HG03103 (cell line): ENCODE data around the gene USP47.

Source experiments
- ATAC-seq: cut with Tn5 transposase; IDR thresholded peaks from one replicate; pipeline ENCODE4 v1.9.1; 2021; ENCODE audit warnings: low read depth; ENCODE audit not compliant: unreplicated experiment

The USP47 gene

DNA sequence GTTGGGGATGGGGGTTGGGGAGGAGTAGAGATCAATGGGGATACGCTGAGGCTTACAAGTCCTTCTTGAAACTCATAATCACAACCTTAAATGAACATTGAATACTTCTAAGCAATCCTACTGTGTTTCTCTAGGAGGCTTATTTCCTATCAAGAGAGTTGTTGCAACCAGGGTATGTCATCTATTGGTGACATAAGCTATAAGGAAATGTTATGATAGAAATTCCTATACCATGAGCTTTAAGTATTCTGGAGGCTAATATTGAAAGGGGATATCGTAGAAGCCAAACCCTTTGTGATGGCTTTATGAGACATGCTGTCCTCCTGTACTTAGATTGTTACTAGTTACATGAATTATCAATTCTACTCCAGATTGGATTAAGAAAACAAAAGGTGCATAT is 93.8 kb downstream of the USP47 start:
- no peak for ATAC-seq

DNA sequence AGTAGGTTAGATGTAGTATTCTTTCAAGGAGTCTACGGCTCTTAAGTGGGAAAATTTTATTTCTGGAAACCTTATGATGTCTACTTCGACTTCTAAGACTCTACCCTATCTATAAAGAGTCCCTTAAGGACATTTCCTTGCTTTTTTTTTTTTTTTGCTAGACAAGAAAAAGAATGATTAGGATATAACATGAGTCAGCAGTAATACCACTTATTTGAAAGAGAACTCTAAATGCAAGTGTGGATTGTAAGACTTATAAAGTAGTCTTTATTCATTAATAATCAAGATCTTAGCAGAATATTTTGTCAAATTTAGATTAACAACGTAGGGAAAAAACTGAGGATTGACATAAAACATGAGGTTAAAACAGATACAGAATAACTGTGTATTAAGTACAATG is 95.7 kb downstream of the USP47 start:
- ATAC-seq = no peak

DNA sequence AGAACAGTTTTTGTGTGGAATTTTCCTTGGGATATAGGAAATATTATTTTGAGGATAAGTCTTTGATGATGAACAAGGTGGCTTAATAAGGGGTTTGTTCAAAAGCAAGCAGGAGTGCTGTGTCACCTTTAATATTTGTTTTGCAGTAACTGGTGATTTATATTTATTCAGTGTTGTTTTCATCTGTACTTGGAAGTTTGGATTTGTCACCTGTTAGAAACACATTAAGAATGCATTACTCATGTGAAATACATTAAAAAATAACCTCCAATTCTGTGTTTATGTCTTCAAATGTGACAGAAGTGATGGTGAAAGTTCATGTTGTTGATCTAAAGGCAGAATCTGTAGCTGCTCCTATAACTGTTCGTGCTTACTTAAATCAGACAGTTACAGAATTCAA is 96.2 kb downstream of the USP47 start:
- no peak for ATAC-seq

DNA sequence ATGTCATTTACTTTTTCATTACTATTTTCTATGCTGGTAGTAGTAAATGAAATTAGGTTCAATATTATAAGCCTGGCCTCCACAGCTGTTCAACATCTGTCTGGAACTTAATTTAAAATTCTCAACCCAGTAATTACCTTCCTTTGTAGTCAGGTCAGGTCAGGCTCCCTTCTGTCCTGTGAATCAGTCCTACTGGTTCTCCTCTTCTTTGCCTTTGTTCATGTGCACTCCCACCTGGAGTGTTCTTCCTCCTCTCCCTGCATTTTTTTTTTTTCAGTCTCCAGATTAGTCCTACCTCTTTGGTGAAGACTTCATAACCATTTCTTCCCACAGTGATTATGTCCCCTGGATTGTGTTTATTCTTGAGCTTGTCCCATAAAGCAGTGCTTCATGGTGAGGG is 98.8 kb downstream of the USP47 start:
- ATAC-seq = no peak

DNA sequence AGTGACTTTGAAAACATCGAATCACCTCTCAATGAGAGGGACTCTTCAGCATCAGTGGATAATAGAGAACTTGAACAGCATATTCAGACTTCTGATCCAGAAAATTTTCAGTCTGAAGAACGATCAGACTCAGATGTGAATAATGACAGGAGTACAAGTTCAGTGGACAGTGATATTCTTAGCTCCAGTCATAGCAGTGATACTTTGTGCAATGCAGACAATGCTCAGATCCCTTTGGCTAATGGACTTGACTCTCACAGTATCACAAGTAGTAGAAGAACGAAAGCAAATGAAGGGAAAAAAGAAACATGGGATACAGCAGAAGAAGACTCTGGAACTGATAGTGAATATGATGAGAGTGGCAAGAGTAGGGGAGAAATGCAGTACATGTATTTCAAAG is 100.9 kb downstream of the USP47 start:
- no peak for ATAC-seq

DNA sequence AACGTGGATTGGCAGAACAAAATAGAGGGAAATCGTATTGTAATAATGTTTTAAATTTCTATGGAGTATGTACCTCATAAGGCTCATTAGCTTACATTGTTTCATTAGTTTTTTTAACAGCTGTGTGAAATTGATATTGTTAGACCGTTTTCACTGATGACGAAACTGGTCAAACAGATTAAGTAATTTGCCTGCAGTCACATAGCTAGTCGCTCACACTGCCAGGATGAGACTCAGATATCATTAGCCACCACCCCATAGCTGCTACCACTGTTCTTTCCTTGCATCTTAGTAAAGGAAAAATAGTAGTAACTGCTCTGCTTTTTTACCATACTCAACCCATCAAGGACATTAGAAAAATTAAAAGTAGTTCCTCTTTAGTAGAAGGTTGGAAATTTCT is 102.7 kb downstream of the USP47 start:
- no peak for ATAC-seq

DNA sequence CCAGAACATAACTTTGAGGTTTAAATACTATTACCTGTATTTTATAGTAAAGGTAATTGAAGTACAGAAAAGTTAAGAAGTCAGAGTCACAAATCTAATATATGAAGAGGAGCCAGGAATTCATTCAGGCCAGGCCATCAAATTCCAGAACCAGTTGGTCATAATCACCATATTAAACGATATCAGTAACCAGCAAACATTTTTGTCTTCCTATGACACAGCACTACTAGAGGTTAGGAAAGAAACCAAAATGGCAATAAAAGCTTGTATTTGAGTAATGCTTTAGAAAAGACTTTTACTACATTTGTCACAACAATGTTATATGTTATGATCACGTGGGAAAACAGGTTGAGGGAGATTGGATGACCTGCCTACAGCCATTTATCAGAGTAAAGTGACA is 104.4 kb downstream of the USP47 start:
- no peak for ATAC-seq

DNA sequence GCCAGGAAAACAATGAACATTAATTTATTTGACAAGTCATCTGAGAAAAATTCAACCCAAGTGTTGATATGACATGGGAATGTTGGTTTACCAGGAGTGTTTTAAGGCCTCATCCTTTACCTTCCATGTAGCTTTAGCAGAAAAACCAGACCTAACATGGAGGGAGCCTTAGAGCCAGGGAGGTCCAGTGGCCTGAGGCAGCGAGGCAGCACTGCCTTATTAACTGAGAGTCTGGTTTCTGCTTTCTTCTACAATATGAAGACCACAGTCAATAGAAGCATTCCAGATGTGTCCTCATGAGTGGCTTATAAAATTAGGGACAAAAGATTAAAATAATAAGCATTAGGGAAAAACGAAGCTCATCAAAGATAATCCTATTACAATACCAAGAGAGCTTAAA is 105.1 kb downstream of the USP47 start:
- no peak for ATAC-seq

DNA sequence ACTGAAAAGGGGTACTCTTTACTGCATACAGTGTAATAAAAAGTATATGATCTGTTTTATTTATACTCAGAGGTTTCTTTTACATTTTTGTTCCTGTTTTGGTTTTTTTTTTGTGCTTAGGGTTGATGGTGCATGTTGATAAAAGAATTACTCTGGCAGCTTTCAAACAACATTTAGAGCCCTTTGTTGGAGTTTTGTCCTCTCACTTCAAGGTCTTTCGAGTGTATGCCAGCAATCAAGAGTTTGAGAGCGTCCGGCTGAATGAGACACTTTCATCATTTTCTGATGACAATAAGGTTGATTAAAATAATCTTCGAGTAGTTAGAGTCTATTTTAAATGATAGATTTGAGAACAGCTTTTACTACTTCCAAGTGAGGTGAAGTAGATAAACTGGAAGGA is 106.1 kb downstream of the USP47 start:
- no peak for ATAC-seq

DNA sequence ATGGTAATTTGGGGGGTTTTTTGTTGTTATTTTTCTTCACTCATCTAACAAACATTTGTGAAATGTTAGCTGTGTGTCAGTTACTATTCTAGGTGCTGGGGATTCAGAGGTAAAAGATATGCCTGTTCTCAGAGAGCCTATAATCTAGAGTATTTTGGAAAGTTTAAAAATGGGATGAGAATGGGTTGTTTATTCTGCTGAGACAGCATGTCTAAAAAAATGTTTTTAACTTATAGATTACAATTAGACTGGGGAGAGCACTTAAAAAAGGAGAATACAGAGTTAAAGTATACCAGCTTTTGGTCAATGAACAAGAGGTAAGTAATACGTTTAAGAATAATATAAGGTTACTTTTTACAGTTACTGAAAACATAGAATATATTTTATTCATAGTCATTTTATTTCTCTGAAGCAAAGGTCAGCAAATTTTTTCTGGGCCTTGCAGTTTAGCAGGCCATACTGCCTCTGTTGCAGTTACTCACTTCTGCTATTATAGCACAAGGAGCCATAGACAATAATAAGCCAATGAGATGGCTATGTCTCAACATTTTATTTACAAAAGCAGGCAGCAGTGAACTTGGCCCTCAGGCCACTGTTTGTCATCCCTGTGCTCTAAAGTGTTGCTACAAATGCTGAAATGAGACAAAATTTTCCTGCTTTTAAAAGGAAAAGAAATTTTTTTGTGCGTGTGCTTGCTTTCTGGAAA is 106.6 kb downstream of the USP47 start:
- ATAC-seq = no peak

DNA sequence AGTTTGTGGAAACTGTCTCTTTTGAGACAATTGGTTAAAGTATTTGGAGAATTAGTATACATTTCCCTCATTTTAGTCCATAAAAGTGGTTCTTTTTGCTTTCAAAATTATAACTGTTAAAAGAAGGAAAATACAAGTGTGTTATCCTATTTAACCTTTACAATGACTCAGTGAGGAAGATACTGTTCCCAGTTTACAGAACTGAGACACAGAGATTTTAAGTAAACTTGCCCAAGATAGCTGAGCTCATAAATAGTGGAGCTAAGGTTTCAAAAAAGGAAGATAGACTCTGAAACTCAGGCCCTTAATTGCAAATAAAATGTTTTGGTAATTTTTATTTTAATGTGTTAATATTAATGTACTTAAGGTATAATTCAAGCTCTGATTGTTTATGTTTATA is 107.7 kb downstream of the USP47 start:
- ATAC-seq = no peak

DNA sequence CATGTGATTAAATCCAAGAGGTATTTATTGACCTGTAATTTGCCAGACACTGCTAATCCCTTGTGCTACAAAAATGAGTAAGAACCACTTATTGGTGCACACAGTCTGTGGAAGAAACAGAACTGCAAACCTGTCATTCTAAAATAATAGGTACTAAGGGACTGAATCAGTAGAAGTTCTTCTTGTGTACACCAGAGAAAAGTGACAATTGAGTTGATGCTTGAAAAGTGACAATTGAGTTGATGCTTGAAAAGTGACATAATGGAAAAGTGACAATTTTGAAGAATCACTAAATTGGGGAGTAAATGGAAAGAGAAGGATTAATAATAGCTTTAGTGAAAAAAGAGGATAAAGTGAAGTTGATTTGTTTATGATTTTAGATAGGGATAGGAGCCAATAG is 110.3 kb downstream of the USP47 start:
- no peak for ATAC-seq

DNA sequence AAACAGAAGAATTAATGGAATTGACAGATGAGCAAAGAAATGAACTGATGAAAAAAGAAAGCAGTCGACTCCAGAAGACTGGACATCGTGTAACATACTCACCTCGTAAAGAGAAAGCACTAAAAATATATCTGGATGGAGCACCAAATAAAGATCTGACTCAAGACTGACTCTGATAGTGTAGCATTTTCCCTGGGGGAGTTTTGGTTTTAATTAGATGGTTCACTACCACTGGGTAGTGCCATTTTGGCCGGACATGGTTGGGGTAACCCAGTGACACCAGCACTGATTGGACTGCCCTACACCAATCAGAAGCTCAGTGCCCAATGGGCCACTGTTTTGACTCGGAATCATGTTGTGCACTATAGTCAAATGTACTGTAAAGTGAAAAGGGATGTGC is 114.2 kb downstream of the USP47 start:
- no peak for ATAC-seq

DNA sequence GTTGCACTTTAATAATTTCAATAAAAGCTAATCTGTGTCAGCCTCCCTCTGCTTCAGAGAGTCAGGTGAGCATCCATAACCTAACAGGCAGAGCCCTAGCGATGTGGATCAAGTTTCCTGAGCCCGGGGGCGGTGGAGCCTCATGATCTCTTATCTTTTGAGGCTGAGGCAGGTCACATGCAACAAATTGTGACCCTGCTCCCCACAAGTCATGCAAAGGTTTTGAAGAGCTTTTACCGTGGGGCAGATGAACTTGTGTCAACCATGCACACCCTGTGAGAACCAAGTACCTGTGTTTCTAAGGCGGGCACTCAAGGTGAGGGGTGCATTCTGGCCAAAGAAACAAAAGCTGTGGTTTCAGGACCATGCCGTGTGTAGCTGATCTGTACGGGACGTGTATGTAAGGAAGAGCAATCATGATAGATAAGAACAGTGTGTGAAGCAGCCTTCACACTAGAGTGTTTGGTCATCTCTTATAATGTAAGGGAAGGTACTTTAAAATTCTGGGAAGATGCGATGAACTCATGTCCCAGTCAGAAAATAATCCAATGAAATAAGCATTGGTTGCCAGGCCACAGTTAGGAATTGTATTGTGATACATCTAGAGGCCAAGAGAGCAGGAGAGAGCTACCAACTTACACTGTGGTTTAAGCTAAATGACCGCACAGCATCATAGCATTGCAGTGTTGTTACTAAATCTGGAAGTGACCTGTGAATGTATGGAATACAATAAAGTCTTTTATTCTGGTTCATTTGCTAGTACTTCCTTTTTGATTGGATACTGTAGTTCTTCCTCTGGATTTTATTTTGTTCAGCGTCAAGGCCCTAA is 116.8 kb downstream of the USP47 start:
- ATAC-seq = no peak

DNA sequence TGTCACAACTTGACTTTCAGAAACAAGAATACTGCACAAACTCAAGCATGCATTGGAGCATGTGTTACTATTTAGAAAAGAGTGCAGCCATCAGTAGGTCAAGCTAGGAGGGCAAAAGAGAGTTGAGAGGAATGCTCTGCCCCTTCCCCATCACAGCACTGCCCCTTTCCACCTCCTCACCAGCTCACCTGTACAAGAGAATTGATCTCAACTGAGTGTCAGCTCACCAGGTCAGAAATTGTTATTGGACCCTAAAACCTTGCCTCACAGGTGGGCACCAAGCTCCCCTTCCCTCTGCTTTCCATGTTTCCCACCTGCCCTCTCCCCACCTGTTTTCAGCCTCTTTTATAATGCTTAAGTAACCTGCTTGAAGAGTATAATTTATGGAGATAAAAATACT is 117.8 kb downstream of the USP47 start:
- no peak for ATAC-seq

DNA sequence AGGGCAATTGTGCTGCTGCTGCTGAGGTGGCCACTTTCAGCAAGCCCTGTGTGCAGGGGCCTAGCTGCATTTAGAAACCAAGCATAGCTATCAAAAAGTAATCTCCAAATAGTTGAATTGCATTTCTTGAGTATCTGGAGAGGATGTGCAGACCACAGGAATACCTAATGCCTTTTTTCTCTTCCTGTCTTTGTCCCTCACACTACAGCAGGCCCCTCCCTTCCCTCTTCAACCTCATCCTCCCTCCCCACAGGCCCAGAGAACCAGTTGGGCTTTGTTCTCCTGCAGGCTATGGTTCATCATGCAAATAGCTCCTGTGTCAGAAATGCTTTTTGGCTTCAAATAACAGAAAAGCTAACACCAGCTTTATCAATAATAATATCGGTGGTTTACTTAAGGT is 118.9 kb downstream of the USP47 start:
- no peak for ATAC-seq

DNA sequence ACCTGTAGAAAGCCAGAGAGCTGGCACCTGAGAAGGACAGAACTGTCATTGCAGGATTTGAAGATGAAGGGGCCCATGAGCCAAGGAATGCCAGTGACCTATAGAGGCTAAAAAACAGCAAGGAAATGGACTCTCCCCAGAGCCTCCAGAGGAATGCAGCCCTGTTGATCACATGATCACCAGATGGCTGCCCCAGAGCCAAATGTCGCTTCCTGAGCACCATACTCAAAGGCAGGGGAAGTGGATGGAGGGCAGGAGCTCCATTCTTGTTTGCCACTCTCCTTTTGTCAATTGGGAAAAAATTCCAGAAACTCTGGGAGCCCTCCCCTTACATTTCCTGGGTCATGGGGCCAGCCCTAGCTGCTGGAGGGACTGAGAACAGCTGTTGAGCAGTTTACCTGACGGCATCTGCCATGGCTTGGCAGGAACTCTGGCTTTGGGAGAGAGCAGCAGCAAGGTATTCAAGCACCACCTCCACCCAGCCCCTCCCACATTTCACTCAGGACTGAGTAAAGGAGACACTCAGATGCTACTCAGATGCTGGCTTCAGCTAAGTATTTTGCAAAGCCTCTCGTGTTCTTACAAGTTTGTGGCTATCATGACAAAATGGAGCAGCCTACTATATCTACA is 119.7 kb downstream of the USP47 start:
- no peak for ATAC-seq

DNA sequence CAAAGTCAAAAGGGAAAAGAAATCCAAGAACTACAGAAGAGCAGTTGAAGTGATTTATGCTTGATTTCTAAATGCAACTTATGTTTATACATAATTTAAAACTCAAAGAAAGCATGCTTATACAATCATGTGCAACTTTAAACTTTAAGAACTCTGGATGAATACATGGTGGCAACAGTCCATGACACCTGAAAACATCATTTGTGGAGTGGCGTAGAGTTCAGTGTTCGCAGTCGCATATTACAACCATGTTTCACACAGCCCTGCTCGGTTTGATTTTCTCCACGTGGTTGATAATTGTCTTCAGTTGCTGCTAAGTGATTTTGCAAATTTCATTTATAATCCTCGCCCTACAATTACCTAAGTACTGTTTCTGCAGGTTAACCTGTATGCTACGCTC is 121.3 kb downstream of the USP47 start:
- no peak for ATAC-seq

DNA sequence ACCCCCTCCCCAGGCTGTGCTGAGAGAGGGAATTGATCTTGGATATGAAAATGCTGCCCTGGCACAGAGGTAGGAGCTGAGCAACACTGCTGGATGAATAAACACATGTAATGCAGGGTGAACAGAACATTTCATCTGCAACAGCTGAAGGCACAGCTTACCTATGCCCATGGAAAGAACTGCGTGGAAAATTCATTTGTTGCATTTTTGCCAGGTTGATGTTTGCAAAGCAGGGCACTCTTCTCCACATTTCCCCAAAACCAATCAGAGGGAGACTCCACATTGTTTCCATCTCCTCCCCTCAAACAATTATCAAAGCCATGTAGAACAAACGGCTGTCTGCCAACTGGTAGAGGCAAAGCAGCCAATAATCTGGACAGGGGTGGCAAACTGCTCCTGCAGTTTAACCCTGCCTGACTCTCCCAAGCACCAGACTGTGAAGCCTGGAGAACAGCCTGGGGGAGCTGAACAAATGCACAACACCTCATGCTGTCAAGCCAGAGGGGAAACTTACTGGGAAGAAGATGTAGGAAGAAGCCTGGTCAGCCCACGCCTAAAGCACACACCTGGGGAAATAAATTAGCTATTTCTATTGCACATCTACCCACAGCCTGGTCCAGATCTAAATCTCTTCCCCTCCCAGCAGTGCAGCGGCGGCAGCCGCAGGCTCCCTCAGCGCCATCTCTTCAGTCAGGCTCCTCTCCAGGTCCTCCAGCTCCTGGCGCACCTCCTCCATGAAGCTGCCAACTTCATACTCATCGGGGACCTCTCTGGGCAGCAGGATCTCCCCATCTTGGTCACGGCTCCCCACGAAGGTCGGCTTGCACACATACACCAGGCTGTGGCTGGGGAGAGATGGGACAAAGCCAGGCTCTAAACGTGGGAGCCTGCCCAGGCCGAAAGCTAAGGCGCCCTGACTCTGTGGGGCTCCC is 122.3 kb downstream of the USP47 start:
- ATAC-seq = no peak

DNA sequence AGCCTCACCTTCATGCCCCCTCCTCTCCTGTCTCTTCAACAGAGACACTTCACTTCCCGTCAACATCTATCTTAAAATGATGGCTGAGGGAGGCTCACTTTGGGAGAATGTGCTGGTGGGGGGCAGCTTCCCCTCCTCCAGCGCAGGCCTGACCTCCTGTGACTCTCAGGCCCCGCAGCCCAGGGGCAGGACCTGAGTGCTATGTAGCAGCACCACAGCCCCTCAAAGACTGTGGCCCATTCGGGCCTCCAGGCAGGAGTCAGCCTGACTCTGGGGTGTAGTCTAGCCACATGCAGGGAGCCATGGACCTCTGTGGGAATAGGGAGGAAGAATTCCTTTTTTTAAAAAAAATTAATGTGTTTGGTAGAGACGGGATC is 123.0 kb downstream of the USP47 start:
- ATAC-seq = no peak

DNA sequence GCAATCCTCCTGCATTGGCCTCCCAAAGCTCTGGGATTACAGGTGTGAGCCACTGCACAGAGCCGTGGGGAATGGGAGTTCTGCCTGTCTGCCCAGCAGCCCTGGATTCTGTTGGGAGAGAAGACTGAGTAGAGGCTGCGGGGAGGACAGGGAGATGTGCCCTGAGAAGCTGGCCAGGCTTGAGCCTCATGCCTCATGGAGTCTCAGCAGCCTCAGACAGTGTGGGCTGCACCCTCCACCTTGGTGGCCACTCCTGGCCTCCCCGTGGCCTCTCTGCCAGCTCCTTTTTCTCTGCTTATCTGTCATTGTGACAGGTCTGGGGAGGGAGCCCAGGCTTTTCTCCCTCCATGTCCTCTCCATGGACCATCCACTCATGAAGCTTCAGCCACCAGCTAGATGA is 123.4 kb downstream of the USP47 start:
- ATAC-seq = no peak
